SK-N-SH (cell line): ENCODE results near the gene HMGN2. TPM values are rescaled to one million over a fixed set of nuclear protein-coding genes. Genes with fewer than 3 reads are reported as not detected.

ENCODE experiments used
- CTCF ChIA-PET: fragments of 300-600, 350-600 bp; formaldehyde crosslinking; extraction: SDS; loops from one replicate; lab custom pipeline; 2021; lab: Yijun Ruan, JAX
- POLR2A ChIA-PET: fragments of 350-600 bp; sonication (Branson Sonifier 250); formaldehyde crosslinking; extraction: SDS; loops from one replicate; lab custom pipeline; 2020; ENCODE audit warnings: antibody characterized with exemption, inconsistent platforms; lab: Yijun Ruan, JAX
- DNase-seq: peaks from one replicate; pipeline ENCODE4 v3.0.0; 2012
- H2AFZ ChIP-seq: fragments of 200-600 bp; sonication (generic); 2 replicates; pipeline ENCODE4 v1.8.1; 2016; ENCODE audit warnings: antibody characterized with exemption, mild to moderate bottlenecking, low read depth
- H3F3A ChIP-seq: fragments of 200-600 bp; sonication (generic); replicated peaks from 2 replicates; pipeline ENCODE3; 2016; ENCODE audit warnings: antibody characterized with exemption, mild to moderate bottlenecking; ENCODE audit not compliant: insufficient read depth
- H3K27ac ChIP-seq, 2 experiments: fragments of 200-500 bp in 1 of 2; fragments of 200-600 bp in 1 of 2; sonication (Bioruptor generic) in 1 of 2; sonication (generic), shearing (Covaris generic) in 1 of 2; 2 replicates each; pipeline versions ENCODE4 v1.5.1 to v1.6.1; 2014 to 2016; ENCODE audit warnings: low read depth in 2 of 2, inconsistent platforms in 1 of 2, low read length in 1 of 2, mild to moderate bottlenecking in 1 of 2, mixed read lengths in 1 of 2
- H3K27me3 ChIP-seq: fragments of 200-600 bp; sonication (generic), shearing (Covaris generic); 2 replicates; pipeline ENCODE4 v1.6.1; 2016; ENCODE audit warnings: mixed run types; ENCODE audit not compliant: insufficient read depth
- H3K36me3 ChIP-seq, 2 experiments: fragments of 200-500 bp in 1 of 2; fragments of 200-600 bp in 1 of 2; sonication (Bioruptor generic) in 1 of 2; sonication (generic) in 1 of 2; replicated peaks in 1 of 2; 2 replicates each; pipeline versions ENCODE3 to v1.5.1; 2014 to 2016; ENCODE audit warnings: low read length in 1 of 2, mild to moderate bottlenecking in 1 of 2; ENCODE audit not compliant: insufficient read depth in 2 of 2, control insufficient read depth in 1 of 2
- H3K4me1 ChIP-seq, 2 experiments: fragments of 200-500 bp in 1 of 2; fragments of 200-600 bp in 1 of 2; sonication (Bioruptor generic) in 1 of 2; sonication (generic), shearing (Covaris generic) in 1 of 2; 2 replicates each; pipeline versions ENCODE4 v1.5.1 to v1.6.1; 2014 to 2016; ENCODE audit warnings: low read depth in 1 of 2, low read length in 1 of 2, mixed run types in 1 of 2; ENCODE audit not compliant: insufficient read depth in 2 of 2, control insufficient read depth in 1 of 2
- H3K4me2 ChIP-seq: fragments of 200-600 bp; sonication (generic), shearing (Covaris generic); 2 replicates; pipeline ENCODE4 v1.6.1; 2017; ENCODE audit warnings: mixed run types
- H3K4me3 ChIP-seq, 2 experiments: fragments of 200-500 bp in 1 of 2; fragments of 200-600 bp in 1 of 2; sonication (Bioruptor generic) in 1 of 2; sonication (generic), shearing (Covaris generic) in 1 of 2; 2 replicates each; pipeline versions ENCODE4 v1.5.1 to v1.8.1; 2014 to 2016; ENCODE audit warnings: low read depth in 2 of 2, inconsistent platforms in 1 of 2, low read length in 1 of 2, mild to moderate bottlenecking in 1 of 2, mixed read lengths in 1 of 2, moderate library complexity in 1 of 2
- H3K79me2 ChIP-seq: fragments of 200-600 bp; sonication (generic); 2 replicates; pipeline ENCODE4 v1.8.1; 2017; ENCODE audit warnings: mild to moderate bottlenecking; ENCODE audit not compliant: insufficient read depth
- H3K9ac ChIP-seq: fragments of 200-600 bp; sonication (generic); 2 replicates; pipeline ENCODE4 v1.6.1; 2017; ENCODE audit warnings: mixed run types
- H3K9me2 ChIP-seq: fragments of 200-600 bp; sonication (generic); 2 replicates; pipeline ENCODE4 v1.6.1; 2017; ENCODE audit warnings: mixed run types
- H3K9me3 ChIP-seq: fragments of 200-600 bp; sonication (generic); 2 replicates; pipeline ENCODE4 v1.6.1; 2017; ENCODE audit warnings: mixed run types, mild to moderate bottlenecking, moderate library complexity
- H4K20me1 ChIP-seq: fragments of 200-600 bp; sonication (generic); 2 replicates; pipeline ENCODE4 v1.6.1; 2017; ENCODE audit warnings: mild to moderate bottlenecking, mixed run types; ENCODE audit not compliant: insufficient read depth
- CTCF ChIP-seq: fragments of 200-600 bp; sonication (generic); IDR thresholded peaks from 2 replicates; pipeline ENCODE4 v1.6.1; 2017; ENCODE audit warnings: antibody characterized with exemption, mild to moderate bottlenecking, moderate library complexity
- ELF1 ChIP-seq: IDR thresholded peaks from 2 replicates; pipeline ENCODE4 v1.4.0; 2012
- FOSL2 ChIP-seq: IDR thresholded peaks from 2 replicates; pipeline ENCODE4 v1.4.0; 2012; ENCODE audit warnings: low read depth, mild to moderate bottlenecking, moderate library complexity, borderline replicate concordance
- FOXJ3 ChIP-seq: sonication (generic); formaldehyde crosslinking; IDR thresholded peaks from 2 replicates; pipeline ENCODE4 v1.5.1; 2020; ENCODE audit warnings: mild to moderate bottlenecking, missing genetic modification reagents
- IRF3 ChIP-seq: fragments of 150-350 bp; IDR thresholded peaks from 2 replicates; pipeline ENCODE4 v1.6.1; 2016; ENCODE audit warnings: mild to moderate bottlenecking, low read depth, low read length
- MXI1 ChIP-seq: IDR thresholded peaks from 2 replicates; pipeline ENCODE4 v1.6.1; 2012; ENCODE audit warnings: mild to moderate bottlenecking, low read depth, low read length, improper control_type of control experiment
- RCOR1 ChIP-seq: fragments of 150-350 bp; IDR thresholded peaks from 2 replicates; pipeline ENCODE4 v1.6.1; 2017; ENCODE audit warnings: antibody characterized with exemption, low read length
- REST ChIP-seq: IDR thresholded peaks from 2 replicates; pipeline ENCODE4 v1.6.1; 2012; ENCODE audit warnings: mild to moderate bottlenecking, low read depth, low read length, moderate library complexity
- RXRA ChIP-seq: IDR thresholded peaks from 2 replicates; pipeline ENCODE4 v1.4.0; 2012; ENCODE audit warnings: low read depth, mild to moderate bottlenecking, borderline replicate concordance
- SIN3A ChIP-seq: IDR thresholded peaks from 2 replicates; pipeline ENCODE4 v1.6.1; 2012; ENCODE audit warnings: low read depth, mild to moderate bottlenecking, low read length, moderate library complexity, borderline replicate concordance
- SMC3 ChIP-seq: IDR thresholded peaks from 2 replicates; pipeline ENCODE4 v1.6.1; 2012; ENCODE audit warnings: low read depth, low read length, improper control_type of control experiment
- TAF1 ChIP-seq: IDR thresholded peaks from 2 replicates; pipeline ENCODE4 v1.6.1; 2012; ENCODE audit warnings: low read depth, mild to moderate bottlenecking, low read length, moderate library complexity, borderline replicate concordance
- TCF12 ChIP-seq: IDR thresholded peaks from 2 replicates; pipeline ENCODE4 v1.4.0; 2012
- USF1 ChIP-seq: IDR thresholded peaks from 2 replicates; pipeline ENCODE4 v1.4.0; 2012; ENCODE audit warnings: low read depth, borderline replicate concordance
- USF2 ChIP-seq: fragments of 150-350 bp; IDR thresholded peaks from 2 replicates; pipeline ENCODE4 v1.6.1; 2017; ENCODE audit warnings: antibody characterized with exemption, low read length, low read depth, borderline replicate concordance
- WGBS: methylation state at CpG from one replicate; pipeline ENCODE4 v1.1.6; 2017; ENCODE audit warnings: low lambda C conversion rate; 5-methylcytosine and 5-hydroxymethylcytosine counted together
- polyA plus RNA-seq, 3 experiments: library from polyadenylated mRNA; depleted of rRNA; stranded (reverse); fragments of >200 nt; gene quantifications; 2 replicates each; pipeline ENCODE4 v1.2.3, GENCODE V29; 2012

The HMGN2 gene
- polyA plus RNA-seq, 1 of the 3 experiments (the other 2 are of a cell fraction): 644 TPM

- Histone ChIP-seq H3K9me2 (no peaks in the 10 kb centered on the region), H3K4me3 (no peak overlapping the region), H3F3A (no peaks in the 10 kb centered on the region), H3K4me1 (no peaks in the 10 kb centered on the region; a peak in 2 of 4 replicates), H3K9ac (no peak overlapping the region), H3K79me2 (no peaks in the 10 kb centered on the region), H4K20me1 (no peaks in the 10 kb centered on the region), H3K36me3 (no peaks in the 10 kb centered on the region), H3K27me3 (no peaks in the 10 kb centered on the region), H2AFZ (no peak overlapping the region)
- CTCF ChIA-PET: interaction anchor here (2.2 to 4.7 kb wide), 5 partner anchors 9 to 300 kb away, joined by 11 to 41 read pairs (median 15); partner anchors contain the start of gene RPS6KA1
- WGBS: 97% methylated on average over 7 of the region's 7 CpGs
- TF ChIP-seq IRF3 (no peak), RXRA (no peak), FOSL2 (no peak), USF1 (no peak), FOXJ3 (CRISPR knock-in tag) (no peak), TAF1 (no peak), CTCF (no peak), SMC3 (no peak), ELF1 (no peak), MXI1 (no peak)
- TF ChIP-seq, all 33 proteins: peak for 0
- Histone ChIP-seq H3K9me3 (no peaks in the 10 kb centered on the region), H3K27ac (no peak overlapping the region), H3K4me2 (no peak overlapping the region)
- DNase-seq: no peak
- POLR2A ChIA-PET: no interaction called here
These were observed 26.7 kb downstream of the HMGN2 start for GRCh38 chr1:26498894-26499293.

GRCh38 chr1:26500488-26501175 lies 28.4 kb downstream of the HMGN2 start:
- Histone ChIP-seq H3K9ac (peak overlapping the region; percentile 87), H3F3A (no peaks in the 10 kb centered on the region), H3K4me1 (no peaks in the 10 kb centered on the region; a peak in 2 of 4 replicates), H3K27me3 (no peaks in the 10 kb centered on the region), H3K36me3 (no peaks in the 10 kb centered on the region), H3K4me3 (peak overlapping the region; percentile 59 to 84), H4K20me1 (no peaks in the 10 kb centered on the region), H3K9me2 (no peaks in the 10 kb centered on the region), H3K79me2 (no peaks in the 10 kb centered on the region), H3K27ac (peak overlapping the region; percentile 79 to 81), H3K4me2 (peak overlapping the region; percentile 100), H3K9me3 (no peaks in the 10 kb centered on the region), H2AFZ (peak overlapping the region; percentile 81)
- POLR2A ChIA-PET: interaction anchor here (0.6 to 2.3 kb wide), 13 partner anchors 11 to 400 kb away, joined by 3 to 14 read pairs (median 5); partner anchors contain the start of genes DHDDS, GPATCH3, HMGN2 and PIGV
- CTCF ChIA-PET: interaction anchor here (0.5 to 4.7 kb wide), 43 partner anchors 8 to 1806 kb away, joined by 3 to 41 read pairs (median 5); partner anchors contain the start of genes HMGN2, PIGV and RPS6KA1
- WGBS: 0% methylated on average over 7 of the region's 74 CpGs
- DNase-seq: peak; percentile 97
- TF ChIP-seq MXI1 (peak; percentile 79), USF1 (peak; percentile 90), REST (no peak), USF2 (0 out of 2 replicates have a peak, but pooled peaks have one; percentile 10), SIN3A (no peak), TCF12 (no peak), RCOR1 (no peak)
